Ascending aorta (tissue), 2 donors: Measurements from ENCODE around the gene ITIH1. TPM values are rescaled to one million over a fixed set of nuclear protein-coding genes. Genes with fewer than 3 reads are reported as not detected.

Experiments
- DNase-seq, 2 donors: peaks; one replicate each; pipeline ENCODE4 v3.0.0-alpha.2; 2019; ENCODE audit warnings: low spot score in 2 of 2
- H3K27ac ChIP-seq, 2 donors: fragments of 200-600 bp; sonication (generic); one replicate each; pipeline ENCODE4 v1.5.1; 2016 to 2017; ENCODE audit warnings: mild to moderate bottlenecking in 1 of 2
- H3K27me3 ChIP-seq: fragments of 200-600 bp; sonication (generic); one replicate; pipeline ENCODE4 v1.5.1; 2017
- H3K36me3 ChIP-seq, 2 donors: fragments of 200-600 bp; sonication (generic); one replicate each; pipeline ENCODE4 v1.5.1; 2016
- H3K4me1 ChIP-seq, 2 donors: fragments of 200-600 bp; sonication (generic); one replicate each; pipeline ENCODE4 v1.5.1; 2016 to 2017; ENCODE audit warnings: mild to moderate bottlenecking in 1 of 2
- H3K4me3 ChIP-seq, 2 donors: fragments of 200-600 bp; sonication (generic); one replicate each; pipeline ENCODE4 v1.5.1; 2016 to 2017; ENCODE audit warnings: mild to moderate bottlenecking in 1 of 2
- H3K9me3 ChIP-seq, 2 donors: fragments of 200-600 bp; sonication (generic); one replicate each; pipeline ENCODE4 v1.5.1; 2016
- CTCF ChIP-seq, 3 experiments: fragments of 200-600 bp in 2 of 3; fragments of 450-650 bp in 1 of 3; sonication (generic) in 2 of 3; IDR thresholded peaks; one replicate each; pipeline ENCODE4 v1.5.1; 2016 to 2019; ENCODE audit warnings: antibody characterized with exemption in 3 of 3, mild to moderate bottlenecking in 1 of 3, moderate library complexity in 1 of 3
- intact Hi-C: fragments of 100-400 bp; cut with DNase I; formaldehyde crosslinking; loops from one replicate; pipeline ENCODE4 v1.15.1; 2023
- total RNA-seq: library from RNA; depleted of rRNA; stranded (reverse); fragments of >200 nt; gene quantifications from one replicate; pipeline ENCODE4 v1.1.0, GENCODE V29; 2016

Gene ITIH1
- total RNA-seq, 1 donor from 2014 or later = 2.0 TPM

- Histone ChIP-seq H3K27ac (no peak overlapping the region), H3K4me3 (no peak overlapping the region)
These were observed 21.6 kb downstream of the ITIH1 start for GRCh38 chr3:52798978-52799476.

DNA sequence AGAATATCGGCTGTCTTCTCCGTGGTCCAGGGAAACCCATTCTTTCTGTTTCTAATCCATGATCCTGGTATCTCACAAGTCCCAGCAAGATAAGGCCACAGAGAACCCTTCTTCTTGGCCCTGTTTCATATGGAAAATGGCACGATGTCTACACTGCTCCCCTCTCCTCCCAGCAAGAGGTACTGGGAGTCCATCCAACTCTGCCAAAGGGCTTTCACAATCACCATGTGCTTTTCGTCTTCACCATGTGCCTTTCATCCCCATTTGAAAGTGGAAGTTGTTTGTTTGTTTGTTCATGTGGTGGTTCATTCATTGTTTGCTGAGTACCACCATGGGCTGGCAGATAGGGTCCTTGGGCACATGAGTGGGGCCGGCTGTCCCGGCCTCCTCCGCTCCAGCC, 22.7 kb downstream of the ITIH1 start:
- Histone ChIP-seq H3K9me3 (no peaks in the 10 kb centered on the region), H3K27ac (no peak overlapping the region), H3K36me3 (no peaks in the 10 kb centered on the region), H3K4me3 (no peak overlapping the region), H3K4me1 (peaks cover 0 to 2% of the 10 kb centered on the region in 2 donors), H3K27me3 (no peaks in the 10 kb centered on the region)
- DNase-seq = no peak
- no peak for TF ChIP-seq CTCF (IDR thresholded peaks at IDR 0.05)
- intact Hi-C loops = no loop called here

More at GRCh38 chr3:52798978-52799476, 21.6 kb downstream of the ITIH1 start:
- Histone ChIP-seq H3K36me3 (no peaks in the 10 kb centered on the region), H3K27me3 (no peaks in the 10 kb centered on the region), H3K4me1 (peaks cover 0 to 2% of the 10 kb centered on the region in 2 donors), H3K9me3 (no peaks in the 10 kb centered on the region)
- peak in 1 of 3 experiments; percentile 31 for TF ChIP-seq CTCF (IDR thresholded peaks at IDR 0.05)
- intact Hi-C loops = no loop called here
- no peak for DNase-seq

- intact Hi-C loops = no loop called here
These were observed 24.4 kb downstream of the ITIH1 start for GRCh38 chr3:52801839-52802238.

GRCh38 chr3:52805270-52806039, 28.1 kb downstream of the ITIH1 start:
- TF ChIP-seq CTCF (IDR thresholded peaks at IDR 0.05) = no peak
- DNase-seq = no peak
- no peaks in the 10 kb centered on the region for H3K27me3 ChIP-seq
- H3K4me3 ChIP-seq = no peak overlapping the region
- no peaks in the 10 kb centered on the region for H3K9me3 ChIP-seq
- intact Hi-C loops = no loop called here
- no peak overlapping the region for H3K27ac ChIP-seq
- H3K4me1 ChIP-seq = peaks cover 0 to 2% of the 10 kb centered on the region in 2 donors
- no peaks in the 10 kb centered on the region for H3K36me3 ChIP-seq

More at GRCh38 chr3:52801839-52802238, 24.4 kb downstream of the ITIH1 start:
- no peaks in the 10 kb centered on the region for H3K9me3 ChIP-seq
- no peak for TF ChIP-seq CTCF (IDR thresholded peaks at IDR 0.05)
- no peak overlapping the region for H3K27ac ChIP-seq
- DNase-seq = no peak
- no peak overlapping the region for H3K4me3 ChIP-seq
- H3K4me1 ChIP-seq = peaks cover 0 to 2% of the 10 kb centered on the region in 2 donors
- H3K36me3 ChIP-seq = no peaks in the 10 kb centered on the region
- no peaks in the 10 kb centered on the region for H3K27me3 ChIP-seq

GRCh38 chr3:52809149-52809548, 31.8 kb downstream of the ITIH1 start:
- no peaks in the 10 kb centered on the region for H3K9me3 ChIP-seq
- DNase-seq = no peak
- H3K4me3 ChIP-seq = no peak overlapping the region
- no peak overlapping the region for H3K27ac ChIP-seq
- no peak for TF ChIP-seq CTCF (IDR thresholded peaks at IDR 0.05)
- intact Hi-C loops = no loop called here
- no peaks in the 10 kb centered on the region for H3K27me3 ChIP-seq
- H3K36me3 ChIP-seq = no peaks in the 10 kb centered on the region
- H3K4me1 ChIP-seq = no peaks in the 10 kb centered on the region
